RWPE2 (cell line): ENCODE measurements around the gene SLIT3.

Experiments
- ATAC-seq: fragments of 200-7000 bp; cut with Tn5 transposase; 3 replicates; pipeline ENCODE4 v1.9.1; 2021; ENCODE audit warnings: low read depth
- DNase-seq: peaks from one replicate; pipeline ENCODE4 v3.0.0-alpha.2; 2020; ENCODE audit warnings: low spot score
- H3K27ac ChIP-seq: fragments of 450-650 bp; 2 replicates; pipeline ENCODE4 v1.5.1; 2017; ENCODE audit warnings: mild to moderate bottlenecking; ENCODE audit not compliant: poor library complexity, severe bottlenecking
- H3K27me3 ChIP-seq: fragments of 250-450 bp; sonication (Bioruptor Pico); 2 replicates; pipeline ENCODE4 v1.5.1; 2021; ENCODE audit warnings: mild to moderate bottlenecking, moderate library complexity; ENCODE audit not compliant: insufficient read depth, poor library complexity, severe bottlenecking
- H3K36me3 ChIP-seq: fragments of 250-450 bp; sonication (Bioruptor Pico); 2 replicates; pipeline ENCODE4 v1.5.1; 2020; ENCODE audit warnings: low read depth, mild to moderate bottlenecking, moderate library complexity
- H3K4me1 ChIP-seq: fragments of 250-450 bp; sonication (Bioruptor Pico); 2 replicates; pipeline ENCODE4 v1.5.1; 2021; ENCODE audit warnings: mild to moderate bottlenecking, moderate library complexity; ENCODE audit not compliant: insufficient read depth, poor library complexity, severe bottlenecking
- H3K4me3 ChIP-seq: fragments of 250-450 bp; sonication (Bioruptor Pico); 2 replicates; pipeline ENCODE4 v1.5.1; 2021; ENCODE audit warnings: mild to moderate bottlenecking, moderate library complexity; ENCODE audit not compliant: severe bottlenecking
- H3K9me3 ChIP-seq: fragments of 250-450 bp; sonication (Bioruptor Pico); 2 replicates; pipeline ENCODE4 v1.5.1; 2021; ENCODE audit warnings: mild to moderate bottlenecking, moderate library complexity; ENCODE audit not compliant: severe bottlenecking
- TF ChIP-seq, protein P1 (sequence below): fragments of 450-650 bp; IDR thresholded peaks from one replicate; pipeline ENCODE4 v1.5.1; 2017; ENCODE audit warnings: mild to moderate bottlenecking, moderate library complexity; ENCODE audit not compliant: poor library complexity, severe bottlenecking

SLIT3 gene

DNA sequence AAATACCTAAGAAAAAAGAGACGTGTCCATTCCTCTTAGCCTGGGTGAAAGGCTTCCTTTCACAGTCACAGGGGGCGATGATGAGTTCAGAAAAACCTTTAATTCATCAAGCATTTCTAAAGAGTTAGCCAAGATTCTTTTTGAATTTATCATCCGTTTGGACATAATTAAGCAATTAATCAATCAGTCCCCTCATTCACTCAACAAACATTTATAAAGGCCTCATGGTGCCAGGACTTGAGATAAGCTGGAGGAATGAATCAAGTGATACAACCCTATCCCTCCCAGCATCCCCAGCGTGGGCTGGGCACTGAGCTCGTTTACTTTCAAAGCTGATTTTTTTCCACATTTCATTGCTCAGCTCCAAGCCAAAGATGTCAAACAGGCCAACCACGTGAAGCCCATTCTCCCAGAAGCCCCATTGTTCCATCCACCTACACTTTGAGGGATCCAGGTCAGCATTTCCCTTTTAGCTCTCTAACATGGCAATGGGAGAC is 140.5 kb downstream of the SLIT3 start:
- peak overlapping the region; percentile 27 for H3K27ac ChIP-seq

DNA sequence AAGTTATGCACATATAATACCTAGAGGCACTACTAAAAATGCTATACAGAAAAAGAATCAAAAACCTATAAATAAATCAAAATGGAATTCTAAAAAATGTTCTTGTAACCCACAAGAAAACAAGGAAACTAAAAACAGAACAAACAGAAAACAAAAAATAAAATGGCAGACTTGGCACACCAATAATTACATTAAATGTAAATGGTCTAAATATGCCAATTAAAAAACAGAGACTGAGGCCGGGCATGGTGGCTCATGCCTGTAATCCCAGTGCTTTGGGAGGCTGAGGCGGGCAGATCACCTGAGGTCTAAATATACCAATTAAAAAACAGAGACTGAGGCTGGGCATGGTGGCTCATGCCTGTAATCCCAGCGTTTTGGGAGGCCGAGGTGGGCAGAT is 142.2 kb downstream of the SLIT3 start:
- no peak overlapping the region for H3K4me3 ChIP-seq
- 0 out of 2 replicates have a peak, but pooled peaks cover 4% of the 10 kb centered on the region for H3K36me3 ChIP-seq
- H3K4me1 ChIP-seq = peaks cover 19% of the 10 kb centered on the region
- no peak overlapping the region for H3K27ac ChIP-seq
- ATAC-seq (no peak), DNase-seq (no peak)
- H3K9me3 ChIP-seq = peaks cover 8% of the 10 kb centered on the region
- H3K27me3 ChIP-seq = no peaks in the 10 kb centered on the region
- TF ChIP-seq, protein P1, sequence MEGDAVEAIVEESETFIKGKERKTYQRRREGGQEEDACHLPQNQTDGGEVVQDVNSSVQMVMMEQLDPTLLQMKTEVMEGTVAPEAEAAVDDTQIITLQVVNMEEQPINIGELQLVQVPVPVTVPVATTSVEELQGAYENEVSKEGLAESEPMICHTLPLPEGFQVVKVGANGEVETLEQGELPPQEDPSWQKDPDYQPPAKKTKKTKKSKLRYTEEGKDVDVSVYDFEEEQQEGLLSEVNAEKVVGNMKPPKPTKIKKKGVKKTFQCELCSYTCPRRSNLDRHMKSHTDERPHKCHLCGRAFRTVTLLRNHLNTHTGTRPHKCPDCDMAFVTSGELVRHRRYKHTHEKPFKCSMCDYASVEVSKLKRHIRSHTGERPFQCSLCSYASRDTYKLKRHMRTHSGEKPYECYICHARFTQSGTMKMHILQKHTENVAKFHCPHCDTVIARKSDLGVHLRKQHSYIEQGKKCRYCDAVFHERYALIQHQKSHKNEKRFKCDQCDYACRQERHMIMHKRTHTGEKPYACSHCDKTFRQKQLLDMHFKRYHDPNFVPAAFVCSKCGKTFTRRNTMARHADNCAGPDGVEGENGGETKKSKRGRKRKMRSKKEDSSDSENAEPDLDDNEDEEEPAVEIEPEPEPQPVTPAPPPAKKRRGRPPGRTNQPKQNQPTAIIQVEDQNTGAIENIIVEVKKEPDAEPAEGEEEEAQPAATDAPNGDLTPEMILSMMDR = no peak

More for the DNA sequence above, 140.5 kb downstream of the SLIT3 start:
- DNase-seq (no peak), ATAC-seq (no peak)
- TF ChIP-seq, protein P1 = peak; percentile 13
- Histone ChIP-seq H3K36me3 (0 out of 2 replicates have a peak, but pooled peaks cover 4% of the 10 kb centered on the region), H3K9me3 (peaks cover 8% of the 10 kb centered on the region), H3K4me1 (peaks cover 35% of the 10 kb centered on the region), H3K4me3 (no peak overlapping the region), H3K27me3 (no peaks in the 10 kb centered on the region)

DNA sequence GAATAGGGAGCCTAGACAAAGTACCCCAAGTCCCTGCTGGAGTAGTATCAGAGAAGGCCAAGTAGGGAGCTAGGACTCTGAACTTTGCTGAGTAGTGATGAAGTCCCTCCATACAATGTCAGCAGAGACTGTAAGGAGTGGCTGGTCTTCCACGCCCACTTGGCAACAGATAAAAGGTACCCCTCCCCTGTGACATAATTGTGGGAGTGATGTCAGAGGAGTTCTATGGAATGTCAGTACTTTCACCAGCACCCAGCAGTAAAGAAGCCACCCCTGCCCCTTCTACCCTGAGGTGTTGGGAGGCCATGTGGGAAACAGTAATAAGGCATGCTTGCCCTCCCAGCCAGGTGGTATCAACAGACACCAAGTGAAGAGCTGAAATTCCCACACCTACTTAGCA is 143.9 kb downstream of the SLIT3 start:
- DNase-seq (no peak), ATAC-seq (no peak)
- Histone ChIP-seq H3K9me3 (peaks cover 8% of the 10 kb centered on the region), H3K4me1 (peaks cover 16% of the 10 kb centered on the region), H3K27me3 (no peaks in the 10 kb centered on the region), H3K4me3 (no peak overlapping the region), H3K36me3 (0 out of 2 replicates have a peak, but pooled peaks cover 4% of the 10 kb centered on the region), H3K27ac (no peak overlapping the region)
- TF ChIP-seq, protein P1 = no peak

DNA sequence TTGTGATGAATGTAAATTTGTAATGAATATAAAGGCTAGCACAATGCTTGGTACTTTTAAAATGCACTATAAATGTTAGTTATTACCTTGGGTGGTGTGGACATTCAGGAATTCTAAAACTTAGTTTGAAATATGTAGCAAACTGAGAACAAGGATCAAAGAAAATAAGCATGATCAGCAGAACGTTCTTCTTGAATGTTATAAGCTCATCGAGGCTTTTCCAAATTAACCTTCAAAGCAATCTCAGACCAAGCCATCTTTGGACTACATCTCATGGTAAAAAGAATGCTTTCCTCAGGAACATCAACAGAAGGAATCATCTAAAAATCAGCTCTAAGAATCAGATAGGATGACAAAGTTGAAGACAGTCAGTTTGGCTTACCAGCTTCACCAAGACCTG is 146.3 kb downstream of the SLIT3 start:
- DNase-seq (no peak), ATAC-seq (no peak)
- H3K4me1 ChIP-seq = no peaks in the 10 kb centered on the region
- H3K27ac ChIP-seq = no peak overlapping the region
- H3K36me3 ChIP-seq = 0 out of 2 replicates have a peak, but pooled peaks cover 4% of the 10 kb centered on the region
- TF ChIP-seq, protein P1 = no peak
- H3K27me3 ChIP-seq = no peaks in the 10 kb centered on the region
- H3K9me3 ChIP-seq = peaks cover 8% of the 10 kb centered on the region
- H3K4me3 ChIP-seq = no peak overlapping the region

DNA sequence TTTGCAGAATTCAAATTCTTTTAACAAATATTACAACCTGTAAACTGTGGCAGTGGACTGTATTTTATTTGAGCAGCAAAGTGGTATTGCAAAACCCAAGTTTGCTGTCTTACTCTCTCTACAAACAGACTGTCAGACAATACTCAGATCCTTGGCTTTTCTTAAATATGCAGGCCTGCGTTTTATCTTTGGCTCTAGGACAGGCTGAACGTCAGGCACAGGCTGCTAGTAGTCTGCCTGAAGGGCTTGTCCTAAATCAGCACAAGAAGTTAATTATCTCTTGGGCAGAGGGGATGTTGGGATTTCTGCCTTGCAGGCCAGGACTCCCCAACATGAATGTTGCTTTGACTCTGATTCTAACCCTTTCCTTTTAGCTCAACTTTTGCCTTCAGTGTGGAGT is 147.5 kb downstream of the SLIT3 start:
- DNase-seq = no peak
- H3K9me3 ChIP-seq = peaks cover 3% of the 10 kb centered on the region
- no peaks in the 10 kb centered on the region for H3K27me3 ChIP-seq
- TF ChIP-seq, protein P1 = no peak
- 0 out of 2 replicates have a peak, but pooled peaks cover 1% of the 10 kb centered on the region for H3K36me3 ChIP-seq
- H3K4me3 ChIP-seq = no peak overlapping the region
- no peak overlapping the region for H3K27ac ChIP-seq
- no peak for ATAC-seq
- H3K4me1 ChIP-seq = no peaks in the 10 kb centered on the region
